SK-N-MC (cell line): Measurements from ENCODE around the gene CRISPLD2.

ENCODE experiments used
- DNase-seq: peaks from one replicate; pipeline ENCODE4 v3.0.0-alpha.2; 2011; ENCODE audit warnings: low read depth, low spot score
- H3K27ac ChIP-seq: fragments of 200-600 bp; sonication (generic); 2 replicates; pipeline ENCODE4 v1.5.1; 2016; ENCODE audit warnings: mixed run types
- H3K36me3 ChIP-seq: fragments of 200-600 bp; sonication (generic); 2 replicates; pipeline ENCODE4 v1.6.1; 2017; ENCODE audit warnings: antibody characterized with exemption, low read length, mixed read lengths; ENCODE audit not compliant: insufficient read depth
- H3K4me3 ChIP-seq: fragments of 200-600 bp; sonication (generic); 2 replicates; pipeline ENCODE4 v1.5.1; 2016
- H3K9ac ChIP-seq: fragments of 200-600 bp; sonication (generic); 2 replicates; pipeline ENCODE4 v1.8.0; 2017; ENCODE audit warnings: mixed run types, mixed read lengths; ENCODE audit not compliant: insufficient read length
- H3K9me3 ChIP-seq: fragments of 200-600 bp; sonication (generic); 2 replicates; pipeline ENCODE4 v1.6.1; 2017; ENCODE audit warnings: low read depth, mild to moderate bottlenecking, antibody characterized with exemption, low read length, moderate library complexity, mixed read lengths
- EZH2 ChIP-seq: fragments of 200-600 bp; sonication (generic); IDR thresholded peaks from one replicate; pipeline ENCODE4 v1.6.1; 2017; ENCODE audit warnings: antibody characterized with exemption
- FOXP2 ChIP-seq: optimal IDR thresholded peaks from 2 replicates; pipeline ENCODE3; 2011; ENCODE audit warnings: mild to moderate bottlenecking, moderate library complexity; ENCODE audit not compliant: insufficient read depth; ENCODE audit errors: extremely low read length, control extremely low read depth
- POLR2AphosphoS5 ChIP-seq: IDR thresholded peaks from 2 replicates; pipeline ENCODE4 v1.6.1; 2012; ENCODE audit warnings: mild to moderate bottlenecking, low read depth, low read length, borderline replicate concordance

Gene CRISPLD2

GRCh38 chr16:84791088-84791487, 28.7 kb upstream of the CRISPLD2 start:
- DNase-seq = no peak
- no peak overlapping the region for H3K4me3 ChIP-seq
- no peak for TF ChIP-seq EZH2
- TF ChIP-seq FOXP2 = no peak
- TF ChIP-seq POLR2AphosphoS5 = no peak
- no peaks in the 10 kb centered on the region for H3K36me3 ChIP-seq
- no peaks in the 10 kb centered on the region for H3K9me3 ChIP-seq
- H3K27ac ChIP-seq = no peak overlapping the region
- H3K9ac ChIP-seq = no peak overlapping the region

GRCh38 chr16:84791501-84791900, 28.3 kb upstream of the CRISPLD2 start:
- H3K27ac ChIP-seq = no peak overlapping the region
- H3K4me3 ChIP-seq = no peak overlapping the region
- no peak overlapping the region for H3K9ac ChIP-seq
- DNase-seq = no peak
- no peaks in the 10 kb centered on the region for H3K9me3 ChIP-seq
- no peaks in the 10 kb centered on the region for H3K36me3 ChIP-seq
- no peak for TF ChIP-seq POLR2AphosphoS5

- Histone ChIP-seq H3K4me3 (no peak overlapping the region), H3K27ac (no peak overlapping the region), H3K9ac (no peak overlapping the region), H3K9me3 (no peaks in the 10 kb centered on the region), H3K36me3 (no peaks in the 10 kb centered on the region)
- DNase-seq = no peak
- TF ChIP-seq EZH2 = no peak
- no peak for TF ChIP-seq POLR2AphosphoS5
- TF ChIP-seq FOXP2 = no peak
Measured at GRCh38 chr16:84794186-84794585, 25.6 kb upstream of the CRISPLD2 start.

GRCh38 chr16:84794626-84795025, 25.2 kb upstream of the CRISPLD2 start:
- DNase-seq = no peak
- TF ChIP-seq POLR2AphosphoS5 (no peak), FOXP2 (no peak), EZH2 (no peak)
- Histone ChIP-seq H3K36me3 (no peaks in the 10 kb centered on the region), H3K9me3 (no peaks in the 10 kb centered on the region), H3K4me3 (no peak overlapping the region), H3K9ac (no peak overlapping the region), H3K27ac (no peak overlapping the region)

GRCh38 chr16:84795329-84796053, 24.3 kb upstream of the CRISPLD2 start:
- H3K9me3 ChIP-seq = no peaks in the 10 kb centered on the region
- TF ChIP-seq FOXP2 (no peak), EZH2 (no peak)
- no peak overlapping the region for H3K4me3 ChIP-seq
- H3K36me3 ChIP-seq = no peaks in the 10 kb centered on the region
- no peak for DNase-seq
- no peak overlapping the region for H3K9ac ChIP-seq
- H3K27ac ChIP-seq = no peak overlapping the region

- DNase-seq = no peak
- TF ChIP-seq POLR2AphosphoS5 = no peak
- no peak for TF ChIP-seq FOXP2
- no peak for TF ChIP-seq EZH2
Measured at GRCh38 chr16:84800158-84800978, 19.4 kb upstream of the CRISPLD2 start.

GRCh38 chr16:84803146-84803545, 16.6 kb upstream of the CRISPLD2 start:
- Histone ChIP-seq H3K9me3 (no peaks in the 10 kb centered on the region), H3K4me3 (no peak overlapping the region), H3K36me3 (no peaks in the 10 kb centered on the region), H3K27ac (no peak overlapping the region), H3K9ac (no peak overlapping the region)
- no peak for TF ChIP-seq EZH2
- TF ChIP-seq POLR2AphosphoS5 = no peak
- TF ChIP-seq FOXP2 = no peak
- DNase-seq = no peak

More at GRCh38 chr16:84800158-84800978, 19.4 kb upstream of the CRISPLD2 start:
- H3K36me3 ChIP-seq = no peaks in the 10 kb centered on the region
- H3K27ac ChIP-seq = no peak overlapping the region
- no peaks in the 10 kb centered on the region for H3K9me3 ChIP-seq
- no peak overlapping the region for H3K9ac ChIP-seq
- H3K4me3 ChIP-seq = no peak overlapping the region

DNA sequence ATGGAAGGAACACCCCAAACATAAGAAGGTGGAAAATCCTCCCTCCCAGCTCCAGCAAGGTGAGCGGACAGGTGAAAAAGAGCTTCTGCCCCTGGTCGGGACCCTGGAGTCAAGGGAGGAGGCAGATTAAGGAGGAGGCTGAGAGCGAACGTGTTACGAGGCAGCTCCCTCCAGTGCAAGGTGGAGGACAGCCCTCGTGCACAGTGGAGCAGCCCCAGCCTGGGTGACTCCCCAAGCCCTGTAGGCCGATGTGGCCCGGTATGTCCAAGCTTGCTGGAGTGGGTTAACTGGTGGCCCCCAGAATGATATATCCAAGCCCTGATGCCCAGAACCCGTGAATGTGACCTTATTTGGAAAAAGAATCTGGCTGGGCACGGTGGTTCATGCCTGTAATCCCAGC, 15.5 kb upstream of the CRISPLD2 start:
- H3K9ac ChIP-seq = no peak overlapping the region
- no peaks in the 10 kb centered on the region for H3K36me3 ChIP-seq
- H3K27ac ChIP-seq = no peak overlapping the region
- no peak for DNase-seq
- TF ChIP-seq POLR2AphosphoS5 (no peak), EZH2 (no peak), FOXP2 (no peak)
- no peak overlapping the region for H3K4me3 ChIP-seq
- no peaks in the 10 kb centered on the region for H3K9me3 ChIP-seq
